Measurements from ENCODE around the gene ABI3BP.

- TF ChIP-seq FOXM1 (IDR thresholded peaks at IDR 0.05; ENCODE audit: low read depth): no peak
- no peak for TF ChIP-seq RFX5 (IDR thresholded peaks at IDR 0.05; ENCODE audit: low read length)
- no peak for TF ChIP-seq ZBTB33 (IDR thresholded peaks at IDR 0.05; ENCODE audit: borderline replicate concordance, low read depth)
- TF ChIP-seq CTCF (IDR thresholded peaks at IDR 0.05): no peak
- TF ChIP-seq POLR2AphosphoS5 (IDR thresholded peaks at IDR 0.05; ENCODE audit: low read depth, low read length): no peak
- no peak for TF ChIP-seq FOSL2 (IDR thresholded peaks at IDR 0.05; ENCODE audit: borderline replicate concordance, low read depth)
- no peak for TF ChIP-seq RXRA (IDR thresholded peaks at IDR 0.05; ENCODE audit: borderline replicate concordance, low read depth)
- TF ChIP-seq FOXJ3 (CRISPR knock-in tag; IDR thresholded peaks at IDR 0.05): no peak
These were observed 11.9 kb downstream of the ABI3BP start for GRCh38 chr3:100981164-100981911.
